ENCODE data around the gene UPB1.

- TF ChIP-seq CTCF (IDR thresholded peaks at IDR 0.05; ENCODE audit: poor library complexity) (no peak), EZH2 (IDR thresholded peaks at IDR 0.05; ENCODE audit: borderline replicate concordance) (no peak)
Measured at GRCh38 chr22:24506802-24507438, 11.8 kb downstream of the UPB1 start.

All from hepatocyte (in vitro differentiated cells).